Neural progenitor cell (in vitro differentiated cells): ENCODE data around the gene RNH1. TPM values are rescaled to one million over a fixed set of nuclear protein-coding genes. Genes with fewer than 3 reads are reported as not detected.
A peak's percentile ranks its signal among the peaks of the same experiment; 100 is the strongest.

Experiments used
- DNase-seq: peaks from one replicate; pipeline ENCODE4 v3.0.0-alpha.2; 2016; ENCODE audit warnings: low spot score
- H2AFZ ChIP-seq: fragments of 200-600 bp; sonication (generic); replicated peaks from 2 replicates; pipeline ENCODE4 v1.6.1; 2016; ENCODE audit warnings: antibody characterized with exemption
- H3F3A ChIP-seq: fragments of 200-600 bp; sonication (generic); 2 replicates; pipeline ENCODE4 v1.6.1; 2016; ENCODE audit warnings: antibody characterized with exemption, low read depth
- H3K27ac ChIP-seq: fragments of 200-600 bp; sonication (generic); 2 replicates; pipeline ENCODE4 v1.5.1; 2016; ENCODE audit warnings: mild to moderate bottlenecking
- H3K27me3 ChIP-seq: fragments of 200-600 bp; sonication (generic); 2 replicates; pipeline ENCODE4 v1.6.1; 2016; ENCODE audit warnings: mild to moderate bottlenecking, moderate library complexity
- H3K36me3 ChIP-seq: fragments of 200-600 bp; sonication (generic); 2 replicates; pipeline ENCODE4 v1.5.1; 2016
- H3K4me1 ChIP-seq: fragments of 200-600 bp; sonication (generic); 2 replicates; pipeline ENCODE4 v1.6.1; 2016; ENCODE audit warnings: mixed run types
- H3K4me2 ChIP-seq: fragments of 200-600 bp; sonication (generic); 2 replicates; pipeline ENCODE4 v1.6.1; 2016
- H3K4me3 ChIP-seq: fragments of 200-600 bp; sonication (generic); 2 replicates; pipeline ENCODE4 v1.5.1; 2016
- H3K79me2 ChIP-seq: fragments of 200-600 bp; sonication (generic); 2 replicates; pipeline ENCODE4 v1.6.1; 2016; ENCODE audit warnings: low read depth
- H3K9ac ChIP-seq: fragments of 200-600 bp; sonication (generic); 2 replicates; pipeline ENCODE4 v1.6.1; 2016
- H3K9me3 ChIP-seq: fragments of 200-600 bp; sonication (generic); 2 replicates; pipeline ENCODE4 v1.5.1; 2016; ENCODE audit warnings: low read depth
- H4K20me1 ChIP-seq: fragments of 200-600 bp; sonication (generic); 2 replicates; pipeline ENCODE4 v1.6.1; 2016; ENCODE audit warnings: low read depth
- H3K27ac Mint-ChIP-seq: 3 replicates; pipeline ENCODE4 v1.8.0; 2021; ENCODE audit warnings: mixed read lengths
- H3K27me3 Mint-ChIP-seq: 2 replicates; pipeline ENCODE4 v1.8.0; 2022; ENCODE audit warnings: low read depth, mild to moderate bottlenecking, inconsistent platforms, moderate library complexity, mixed read lengths; ENCODE audit not compliant: insufficient read depth
- H3K36me3 Mint-ChIP-seq: 3 replicates; pipeline ENCODE4 v1.8.0; 2021; ENCODE audit warnings: mixed read lengths
- H3K4me1 Mint-ChIP-seq: 3 replicates; pipeline ENCODE4 v1.8.0; 2021; ENCODE audit warnings: mixed read lengths
- H3K4me3 Mint-ChIP-seq: 3 replicates; pipeline ENCODE4 v1.8.0; 2021; ENCODE audit warnings: mild to moderate bottlenecking, moderate library complexity, mixed read lengths
- H3K9me3 Mint-ChIP-seq: 3 replicates; pipeline ENCODE4 v1.8.0; 2020; ENCODE audit warnings: mixed read lengths
- EZH2 ChIP-seq: fragments of 200-600 bp; sonication (generic); IDR thresholded peaks from 2 replicates; pipeline ENCODE4 v1.6.1; 2017; ENCODE audit warnings: antibody characterized with exemption, mild to moderate bottlenecking, moderate library complexity
- EZH2phosphoT487 ChIP-seq: fragments of 200-600 bp; sonication (generic); IDR thresholded peaks from 2 replicates; pipeline ENCODE4 v1.6.1; 2017; ENCODE audit warnings: antibody characterized with exemption
- total RNA-seq: library from RNA; depleted of rRNA; stranded (reverse); fragments of >200 nt; gene quantifications from 2 replicates; pipeline ENCODE4 v1.2.3, GENCODE V29; 2015; ENCODE audit warnings: low replicate concordance
- TF ChIP-seq, protein P1 (sequence below): fragments of 200-600 bp; sonication (generic); IDR thresholded peaks from 2 replicates; pipeline ENCODE4 v1.5.1; 2017; ENCODE audit warnings: antibody characterized with exemption, mild to moderate bottlenecking

RNH1 gene
- total RNA-seq, 1 donor from 2014 or later = 10.5 TPM

- Mint-ChIP-seq H3K27me3 (no peaks in the 10 kb centered on the region), H3K9me3 (peaks cover 2% of the 10 kb centered on the region), H3K36me3 (peaks cover 7% of the 10 kb centered on the region), H3K27ac (peak overlapping the region; percentile 74), H3K4me1 (peaks cover 16% of the 10 kb centered on the region), H3K4me3 (no peak overlapping the region)
- H3K79me2 ChIP-seq = peaks cover 13% of the 10 kb centered on the region
- no peaks in the 10 kb centered on the region for H3K36me3 ChIP-seq
- DNase-seq = no peak
- no peak overlapping the region for H3K4me3 ChIP-seq
- no peaks in the 10 kb centered on the region for H3K27me3 ChIP-seq
- H3F3A ChIP-seq = no peaks in the 10 kb centered on the region
- H3K9me3 ChIP-seq = no peaks in the 10 kb centered on the region
- no peak overlapping the region for H3K4me2 ChIP-seq
- no peak overlapping the region for H2AFZ ChIP-seq
- no peak overlapping the region for H3K27ac ChIP-seq
- H3K9ac ChIP-seq = no peak overlapping the region
- no peaks in the 10 kb centered on the region for H3K4me1 ChIP-seq
- peaks cover 2% of the 10 kb centered on the region for H4K20me1 ChIP-seq
- TF ChIP-seq, protein P1, sequence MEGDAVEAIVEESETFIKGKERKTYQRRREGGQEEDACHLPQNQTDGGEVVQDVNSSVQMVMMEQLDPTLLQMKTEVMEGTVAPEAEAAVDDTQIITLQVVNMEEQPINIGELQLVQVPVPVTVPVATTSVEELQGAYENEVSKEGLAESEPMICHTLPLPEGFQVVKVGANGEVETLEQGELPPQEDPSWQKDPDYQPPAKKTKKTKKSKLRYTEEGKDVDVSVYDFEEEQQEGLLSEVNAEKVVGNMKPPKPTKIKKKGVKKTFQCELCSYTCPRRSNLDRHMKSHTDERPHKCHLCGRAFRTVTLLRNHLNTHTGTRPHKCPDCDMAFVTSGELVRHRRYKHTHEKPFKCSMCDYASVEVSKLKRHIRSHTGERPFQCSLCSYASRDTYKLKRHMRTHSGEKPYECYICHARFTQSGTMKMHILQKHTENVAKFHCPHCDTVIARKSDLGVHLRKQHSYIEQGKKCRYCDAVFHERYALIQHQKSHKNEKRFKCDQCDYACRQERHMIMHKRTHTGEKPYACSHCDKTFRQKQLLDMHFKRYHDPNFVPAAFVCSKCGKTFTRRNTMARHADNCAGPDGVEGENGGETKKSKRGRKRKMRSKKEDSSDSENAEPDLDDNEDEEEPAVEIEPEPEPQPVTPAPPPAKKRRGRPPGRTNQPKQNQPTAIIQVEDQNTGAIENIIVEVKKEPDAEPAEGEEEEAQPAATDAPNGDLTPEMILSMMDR = no peak
- TF ChIP-seq EZH2phosphoT487 = no peak
- TF ChIP-seq EZH2 = no peak
These were observed 29.9 kb downstream of the RNH1 start for GRCh38 chr11:477052-477715.

DNA sequence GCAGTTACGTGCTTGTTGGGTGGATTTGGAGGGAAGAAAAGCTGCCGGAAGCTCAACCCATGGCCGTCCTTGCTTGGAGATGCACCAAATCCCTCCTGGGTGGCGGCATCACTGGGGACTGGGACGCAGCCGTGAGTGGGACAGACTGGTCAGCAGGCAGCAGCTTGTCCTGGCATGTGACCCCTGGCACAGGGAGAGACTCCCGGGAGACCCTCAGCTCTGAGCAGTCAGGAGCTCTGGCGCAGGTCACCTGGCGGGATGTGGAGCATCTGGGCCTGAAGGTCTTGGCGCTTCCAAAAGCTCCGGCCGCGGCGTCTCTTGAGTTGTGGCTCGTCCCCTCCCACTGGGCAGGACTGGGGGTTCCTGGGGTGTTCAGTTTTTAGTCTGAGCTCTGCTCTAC lies 30.6 kb downstream of the RNH1 start:
- no peaks in the 10 kb centered on the region for H3K36me3 ChIP-seq
- H3K4me2 ChIP-seq = no peak overlapping the region
- H3F3A ChIP-seq = no peaks in the 10 kb centered on the region
- no peaks in the 10 kb centered on the region for H3K27me3 ChIP-seq
- Mint-ChIP-seq H3K9me3 (peaks cover under 1% of the 10 kb centered on the region), H3K27me3 (no peaks in the 10 kb centered on the region), H3K36me3 (peaks cover 5% of the 10 kb centered on the region), H3K4me3 (no peak overlapping the region), H3K4me1 (peaks cover 16% of the 10 kb centered on the region), H3K27ac (no peak overlapping the region)
- H3K79me2 ChIP-seq = peaks cover 13% of the 10 kb centered on the region
- no peaks in the 10 kb centered on the region for H3K9me3 ChIP-seq
- H3K4me1 ChIP-seq = no peaks in the 10 kb centered on the region
- H3K4me3 ChIP-seq = no peak overlapping the region
- H3K27ac ChIP-seq = no peak overlapping the region
- H3K9ac ChIP-seq = no peak overlapping the region
- peaks cover 2% of the 10 kb centered on the region for H4K20me1 ChIP-seq
- no peak for DNase-seq
- TF ChIP-seq EZH2 (no peak), EZH2phosphoT487 (no peak)
- TF ChIP-seq, protein P1 = no peak
- no peak overlapping the region for H2AFZ ChIP-seq

DNA sequence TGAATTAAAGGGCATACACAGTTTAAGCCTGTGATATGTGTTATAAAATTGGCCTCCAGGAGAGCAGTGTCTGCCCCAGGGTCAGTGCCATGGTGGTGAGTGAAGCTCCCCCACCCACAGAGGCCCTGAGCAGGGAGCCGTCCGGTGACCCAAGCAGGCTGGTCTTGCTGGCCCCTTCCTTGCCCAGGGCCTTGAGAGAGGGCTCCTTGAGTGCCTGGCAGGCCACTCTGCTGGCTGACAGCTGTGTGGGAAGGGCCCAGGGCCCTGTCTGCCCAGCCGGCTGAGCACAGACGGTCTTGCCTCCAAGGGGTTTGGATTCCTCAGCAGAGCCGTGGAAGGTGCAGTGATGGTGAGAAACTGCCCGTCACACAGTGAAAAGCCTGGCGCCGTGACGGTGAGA lies 31.1 kb downstream of the RNH1 start:
- no peaks in the 10 kb centered on the region for H3K27me3 ChIP-seq
- H3K27ac ChIP-seq = no peak overlapping the region
- Mint-ChIP-seq H3K9me3 (no peaks in the 10 kb centered on the region), H3K4me1 (peaks cover 16% of the 10 kb centered on the region), H3K27me3 (no peaks in the 10 kb centered on the region), H3K27ac (no peak overlapping the region), H3K36me3 (peaks cover under 1% of the 10 kb centered on the region), H3K4me3 (no peak overlapping the region)
- DNase-seq = no peak
- H3K4me1 ChIP-seq = no peaks in the 10 kb centered on the region
- peaks cover 13% of the 10 kb centered on the region for H3K79me2 ChIP-seq
- no peak for TF ChIP-seq EZH2
- no peak for TF ChIP-seq EZH2phosphoT487
- TF ChIP-seq, protein P1 = no peak
- H3K9ac ChIP-seq = no peak overlapping the region
- no peaks in the 10 kb centered on the region for H3K9me3 ChIP-seq
- H3K4me3 ChIP-seq = no peak overlapping the region
- H4K20me1 ChIP-seq = peaks cover 2% of the 10 kb centered on the region
- no peaks in the 10 kb centered on the region for H3K36me3 ChIP-seq
- no peak overlapping the region for H3K4me2 ChIP-seq
- H3F3A ChIP-seq = no peaks in the 10 kb centered on the region
- H2AFZ ChIP-seq = no peak overlapping the region
